ENCODE results near the gene UBE2H. TPM values are rescaled to one million over a fixed set of nuclear protein-coding genes. Genes with fewer than 3 reads are reported as not detected.

UBE2H gene
- total and polyA plus RNA-seq, 2 of the 4 experiments (the other 2 are of a cell fraction) = 34.6 to 49.4 TPM

DNA sequence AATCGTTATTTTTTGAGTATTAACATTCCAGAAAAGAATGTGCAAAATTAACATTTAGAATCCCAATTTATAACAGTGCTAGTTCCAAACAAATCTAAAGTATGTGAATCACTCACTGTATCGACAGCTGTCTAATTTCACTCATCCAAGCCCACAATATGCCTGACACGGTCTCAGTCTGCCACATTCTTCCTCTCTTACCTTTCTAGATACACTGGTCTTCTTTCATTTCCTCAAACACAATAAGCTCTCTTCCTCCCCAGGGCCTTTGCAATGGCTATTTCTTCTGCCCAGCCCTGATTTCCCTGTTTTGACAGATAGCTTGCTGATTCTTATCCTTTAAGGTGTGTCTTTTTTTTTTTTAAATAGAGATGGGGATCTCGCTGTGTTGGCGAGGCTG lies 48.8 kb downstream of the UBE2H start:
- ChIA-PET POLR2A (ENCODE audit: unreplicated experiment) (no interaction called here), CTCF (no interaction called here)
- H2BK20ac ChIP-seq (ENCODE audit: low read depth, low read length) = no peak overlapping the region
- H3K4me2 ChIP-seq (ENCODE audit: low read depth, low read length) = no peak overlapping the region
- peaks cover 73% of the 10 kb centered on the region for H4K20me1 ChIP-seq (ENCODE audit: insufficient read depth, low read length)
- H3K27me3 ChIP-seq (ENCODE audit: control insufficient read depth, insufficient read depth, low read length) = no peaks in the 10 kb centered on the region
- BruUV-seq (replicated peaks) = no TSS peak
- no peak overlapping the region for H3K4ac ChIP-seq (ENCODE audit: low read depth, low read length)
- H2AFZ ChIP-seq (replicated peaks; ENCODE audit: low read length, poor library complexity) = no peak overlapping the region
- no peak overlapping the region for H3K9ac ChIP-seq (ENCODE audit: low read depth, low read length)
- dilution Hi-C loops (cut with HindIII; ENCODE audit: low sequenced_read_pairs, unreplicated experiment) (no loop called here), intact Hi-C loops (cut with micrococcal nuclease) (no loop called here), in situ Hi-C loops (cut with MboI; ENCODE audit: low sequenced_read_pairs) (no loop called here)
- no peak overlapping the region for H4K5ac ChIP-seq (ENCODE audit: low read depth, low read length)
- H2AK5ac ChIP-seq (ENCODE audit: low read depth, low read length) = no peak overlapping the region
- H4K8ac ChIP-seq (ENCODE audit: low read depth in 2 of 2, low read length in 2 of 2) = no peak overlapping the region
- H3K79me1 ChIP-seq (ENCODE audit: low read depth in 1 of 2, low read length in 2 of 2) = peaks cover 53 to 75% of the 10 kb centered on the region in 2 experiments
- H2BK120ac ChIP-seq (ENCODE audit: low read depth, low read length) = no peak overlapping the region
- no peak overlapping the region for H4K91ac ChIP-seq (ENCODE audit: insufficient read depth, low read depth, low read length)
- H3K14ac ChIP-seq (replicated peaks; ENCODE audit: low read depth, low read length) = no peak overlapping the region
- H3K9me1 ChIP-seq (ENCODE audit: insufficient read depth, low read length) = peaks cover 6% of the 10 kb centered on the region
- TF ChIP-seq FOS (IDR thresholded peaks at IDR 0.05; ENCODE audit: low read depth, low read length) = no peak
- no peak for TF ChIP-seq RFX5 (IDR thresholded peaks at IDR 0.05; ENCODE audit: low read depth, low read length)
- no peak for TF ChIP-seq MXI1 (IDR thresholded peaks at IDR 0.05; ENCODE audit: borderline replicate concordance, low read depth, low read length)
- TF ChIP-seq RCOR1 (IDR thresholded peaks at IDR 0.05; ENCODE audit: insufficient replicate concordance, low read length) = no peak
- TF ChIP-seq CHD1 (IDR thresholded peaks at IDR 0.05; ENCODE audit: low read depth, low read length) = no peak
- no peak for TF ChIP-seq MAFK (IDR thresholded peaks at IDR 0.05; ENCODE audit: low read depth, low read length)
- TF ChIP-seq, protein P1, sequence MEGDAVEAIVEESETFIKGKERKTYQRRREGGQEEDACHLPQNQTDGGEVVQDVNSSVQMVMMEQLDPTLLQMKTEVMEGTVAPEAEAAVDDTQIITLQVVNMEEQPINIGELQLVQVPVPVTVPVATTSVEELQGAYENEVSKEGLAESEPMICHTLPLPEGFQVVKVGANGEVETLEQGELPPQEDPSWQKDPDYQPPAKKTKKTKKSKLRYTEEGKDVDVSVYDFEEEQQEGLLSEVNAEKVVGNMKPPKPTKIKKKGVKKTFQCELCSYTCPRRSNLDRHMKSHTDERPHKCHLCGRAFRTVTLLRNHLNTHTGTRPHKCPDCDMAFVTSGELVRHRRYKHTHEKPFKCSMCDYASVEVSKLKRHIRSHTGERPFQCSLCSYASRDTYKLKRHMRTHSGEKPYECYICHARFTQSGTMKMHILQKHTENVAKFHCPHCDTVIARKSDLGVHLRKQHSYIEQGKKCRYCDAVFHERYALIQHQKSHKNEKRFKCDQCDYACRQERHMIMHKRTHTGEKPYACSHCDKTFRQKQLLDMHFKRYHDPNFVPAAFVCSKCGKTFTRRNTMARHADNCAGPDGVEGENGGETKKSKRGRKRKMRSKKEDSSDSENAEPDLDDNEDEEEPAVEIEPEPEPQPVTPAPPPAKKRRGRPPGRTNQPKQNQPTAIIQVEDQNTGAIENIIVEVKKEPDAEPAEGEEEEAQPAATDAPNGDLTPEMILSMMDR (conservative IDR thresholded peaks at IDR 0.05; ENCODE audit: low read depth, low read length) = no peak
- no peak for TF ChIP-seq BHLHE40 (IDR thresholded peaks at IDR 0.05; ENCODE audit: low read depth, low read length)
- TF ChIP-seq, protein P2, sequence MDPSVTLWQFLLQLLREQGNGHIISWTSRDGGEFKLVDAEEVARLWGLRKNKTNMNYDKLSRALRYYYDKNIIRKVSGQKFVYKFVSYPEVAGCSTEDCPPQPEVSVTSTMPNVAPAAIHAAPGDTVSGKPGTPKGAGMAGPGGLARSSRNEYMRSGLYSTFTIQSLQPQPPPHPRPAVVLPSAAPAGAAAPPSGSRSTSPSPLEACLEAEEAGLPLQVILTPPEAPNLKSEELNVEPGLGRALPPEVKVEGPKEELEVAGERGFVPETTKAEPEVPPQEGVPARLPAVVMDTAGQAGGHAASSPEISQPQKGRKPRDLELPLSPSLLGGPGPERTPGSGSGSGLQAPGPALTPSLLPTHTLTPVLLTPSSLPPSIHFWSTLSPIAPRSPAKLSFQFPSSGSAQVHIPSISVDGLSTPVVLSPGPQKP (IDR thresholded peaks at IDR 0.05; ENCODE audit: borderline replicate concordance, low read depth, low read length) = no peak
- TF ChIP-seq NFE2L2 (IDR thresholded peaks at IDR 0.05; ENCODE audit: low read depth, low read length) = no peak
- H3K4me1 ChIP-seq (ENCODE audit: control insufficient read depth, insufficient read depth, low read length) = no peaks in the 10 kb centered on the region; the same call in 1 of the 2 replicates
- no peak overlapping the region for H2BK15ac ChIP-seq (ENCODE audit: low read depth, low read length)
- no peak overlapping the region for H3K18ac ChIP-seq (ENCODE audit: low read depth, low read length)
- H3K56ac ChIP-seq (ENCODE audit: extremely low read depth, insufficient read depth, low read length) = no peak overlapping the region
- no peak overlapping the region for H3K4me3 ChIP-seq (ENCODE audit: insufficient read depth, low read depth, low read length)
- DNase-seq (no peak), ATAC-seq (ENCODE audit: low read depth) (no peak)
- WGBS, 2 experiments (ENCODE audit: extremely low coverage in 2 of 2, insufficient read length in 1 of 2) = 100% methylated on average over 1 of the region's 5 CpGs; no CpG with 5 or more reads in 1 of the 2 experiments
- no peaks in the 10 kb centered on the region for H3K9me3 ChIP-seq (ENCODE audit: control insufficient read depth, insufficient read depth, low read length)
- no peak overlapping the region for H3K23ac ChIP-seq (ENCODE audit: low read depth, low read length)
- H2AK9ac ChIP-seq (replicated peaks; ENCODE audit: low read depth, low read length, poor library complexity) = no peak overlapping the region
- no peak overlapping the region for H2BK5ac ChIP-seq (ENCODE audit: low read depth, low read length, poor library complexity, severe bottlenecking)
- no peak overlapping the region for H3K27ac ChIP-seq (ENCODE audit: insufficient read depth, low read length)
- peaks cover 16% of the 10 kb centered on the region for H3K36me3 ChIP-seq (ENCODE audit: control insufficient read depth, insufficient read depth, low read length)

Data from IMR-90 (cell line).